Body of pancreas (tissue), 4 donors: ENCODE data around the gene KIF13A.

Source experiments
- POLR2A ChIP-seq, 3 donors: fragments of 450-650 bp; IDR thresholded peaks; one replicate each; pipeline ENCODE4 v1.6.1; 2016; ENCODE audit warnings: antibody characterized with exemption in 3 of 3, mild to moderate bottlenecking in 2 of 3
- TF ChIP-seq, protein P1 (sequence below), 7 experiments: fragments of 450-650 bp in 4 of 7; fragments of 200-600 bp in 3 of 7; sonication (generic) in 3 of 7; IDR thresholded peaks; one replicate each; pipeline ENCODE4 v1.5.1; 2016 to 2019; ENCODE audit warnings: antibody characterized with exemption in 7 of 7

DNA sequence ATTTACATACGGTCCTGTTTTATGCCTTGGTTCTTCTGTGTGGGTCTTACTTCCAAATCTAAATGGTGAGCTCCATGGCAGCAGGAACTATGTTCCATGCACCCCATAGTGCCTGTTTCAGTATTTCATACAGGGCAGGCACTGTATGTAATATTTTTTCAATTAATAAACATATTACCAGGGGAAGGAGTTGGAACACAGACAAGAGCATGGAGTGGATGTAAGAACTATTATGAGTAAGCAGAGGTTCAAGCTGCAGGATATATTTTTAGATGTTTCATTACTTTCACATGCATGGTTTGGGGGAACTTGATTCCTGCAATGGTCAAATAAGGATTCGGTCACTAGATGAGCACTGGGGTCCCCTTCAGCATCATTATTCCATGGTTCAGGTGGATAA lies 108.3 kb downstream of the KIF13A start:
- TF ChIP-seq, protein P1, sequence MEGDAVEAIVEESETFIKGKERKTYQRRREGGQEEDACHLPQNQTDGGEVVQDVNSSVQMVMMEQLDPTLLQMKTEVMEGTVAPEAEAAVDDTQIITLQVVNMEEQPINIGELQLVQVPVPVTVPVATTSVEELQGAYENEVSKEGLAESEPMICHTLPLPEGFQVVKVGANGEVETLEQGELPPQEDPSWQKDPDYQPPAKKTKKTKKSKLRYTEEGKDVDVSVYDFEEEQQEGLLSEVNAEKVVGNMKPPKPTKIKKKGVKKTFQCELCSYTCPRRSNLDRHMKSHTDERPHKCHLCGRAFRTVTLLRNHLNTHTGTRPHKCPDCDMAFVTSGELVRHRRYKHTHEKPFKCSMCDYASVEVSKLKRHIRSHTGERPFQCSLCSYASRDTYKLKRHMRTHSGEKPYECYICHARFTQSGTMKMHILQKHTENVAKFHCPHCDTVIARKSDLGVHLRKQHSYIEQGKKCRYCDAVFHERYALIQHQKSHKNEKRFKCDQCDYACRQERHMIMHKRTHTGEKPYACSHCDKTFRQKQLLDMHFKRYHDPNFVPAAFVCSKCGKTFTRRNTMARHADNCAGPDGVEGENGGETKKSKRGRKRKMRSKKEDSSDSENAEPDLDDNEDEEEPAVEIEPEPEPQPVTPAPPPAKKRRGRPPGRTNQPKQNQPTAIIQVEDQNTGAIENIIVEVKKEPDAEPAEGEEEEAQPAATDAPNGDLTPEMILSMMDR (IDR thresholded peaks at IDR 0.05) = no peak
- no peak for TF ChIP-seq POLR2A (IDR thresholded peaks at IDR 0.05)
